ENCODE measurements around the gene MATCAP1. TPM values are rescaled to one million over a fixed set of nuclear protein-coding genes. Genes with fewer than 3 reads are reported as not detected.
A peak's percentile ranks its signal among the peaks of the same experiment; 100 is the strongest.

The MATCAP1 gene
- polyA plus RNA-seq, 1 of the 3 experiments (the other 2 are of a cell fraction): 68.5 TPM

- no peaks in the 10 kb centered on the region for H3K9me3 ChIP-seq
- H3F3A ChIP-seq (replicated peaks; ENCODE audit: insufficient read depth): peaks cover 8% of the 10 kb centered on the region
- no peaks in the 10 kb centered on the region for H4K20me1 ChIP-seq (ENCODE audit: insufficient read depth)
- CTCF ChIA-PET: interaction anchor here (0.7 to 1.3 kb wide), 2 partner anchors 28 to 49 kb away, joined by 3 read pairs; no protein-coding TSS in a partner anchor
- H3K9ac ChIP-seq: no peak overlapping the region
- no peak overlapping the region for H2AFZ ChIP-seq (ENCODE audit: low read depth)
- H3K27me3 ChIP-seq (ENCODE audit: insufficient read depth): no peaks in the 10 kb centered on the region
- no peak overlapping the region for H3K4me2 ChIP-seq
- no peaks in the 10 kb centered on the region for H3K79me2 ChIP-seq (ENCODE audit: insufficient read depth)
- peaks cover 0 to 8% of the 10 kb centered on the region in 2 experiments; a peak in 1 of 4 replicates for H3K4me1 ChIP-seq (ENCODE audit: control insufficient read depth in 1 of 2, insufficient read depth in 2 of 2, low read depth in 1 of 2, low read length in 1 of 2)
- H3K4me3 ChIP-seq (ENCODE audit: low read depth in 2 of 2, low read length in 1 of 2): no peak overlapping the region
- H3K9me2 ChIP-seq: no peaks in the 10 kb centered on the region
- POLR2A ChIA-PET: no interaction called here
- WGBS (ENCODE audit: low lambda C conversion rate): 93% methylated on average over 7 of the region's 11 CpGs
- peaks cover 13 to 48% of the 10 kb centered on the region in 2 experiments for H3K36me3 ChIP-seq (replicated peaks in 1 of 2; ENCODE audit: control insufficient read depth in 1 of 2, insufficient read depth in 2 of 2, low read length in 1 of 2)
- DNase-seq: no peak
- no peak for TF ChIP-seq SIN3A (IDR thresholded peaks at IDR 0.05; ENCODE audit: borderline replicate concordance, low read depth, low read length)
- H3K27ac ChIP-seq (ENCODE audit: low read depth in 2 of 2, low read length in 1 of 2): no peak overlapping the region; a peak in 1 of 4 replicates
These were observed 35.0 kb downstream of the MATCAP1 start for GRCh38 chr16:67148656-67149275.

GRCh38 chr16:67148221-67148620 is 35.5 kb downstream of the MATCAP1 start:
- Histone ChIP-seq H3K27me3 (ENCODE audit: insufficient read depth) (no peaks in the 10 kb centered on the region), H3F3A (replicated peaks; ENCODE audit: insufficient read depth) (peaks cover 8% of the 10 kb centered on the region), H3K4me1 (ENCODE audit: control insufficient read depth in 1 of 2, insufficient read depth in 2 of 2, low read depth in 1 of 2, low read length in 1 of 2) (peaks cover 0 to 8% of the 10 kb centered on the region in 2 experiments; a peak in 1 of 4 replicates), H3K9ac (no peak overlapping the region), H3K27ac (ENCODE audit: low read depth in 2 of 2, low read length in 1 of 2) (no peak overlapping the region), H2AFZ (ENCODE audit: low read depth) (no peak overlapping the region), H3K36me3 (replicated peaks in 1 of 2; ENCODE audit: control insufficient read depth in 1 of 2, insufficient read depth in 2 of 2, low read length in 1 of 2) (peaks cover 13 to 52% of the 10 kb centered on the region in 2 experiments), H3K79me2 (ENCODE audit: insufficient read depth) (no peaks in the 10 kb centered on the region), H3K4me3 (ENCODE audit: low read depth in 2 of 2, low read length in 1 of 2) (no peak overlapping the region), H3K4me2 (no peak overlapping the region), H4K20me1 (ENCODE audit: insufficient read depth) (no peaks in the 10 kb centered on the region), H3K9me2 (no peaks in the 10 kb centered on the region), H3K9me3 (no peaks in the 10 kb centered on the region)
- no peak for TF ChIP-seq TEAD4 (IDR thresholded peaks at IDR 0.05; ENCODE audit: borderline replicate concordance, insufficient read depth)
- no peak for TF ChIP-seq EP300 (IDR thresholded peaks at IDR 0.05; ENCODE audit: borderline replicate concordance in 1 of 2, low read depth in 1 of 2, low read length in 1 of 2)
- no peak for TF ChIP-seq FOXJ3 (CRISPR knock-in tag; IDR thresholded peaks at IDR 0.05)
- no peak for DNase-seq
- 100% methylated on average over 2 of the region's 2 CpGs for WGBS (ENCODE audit: low lambda C conversion rate)
- ChIA-PET POLR2A (no interaction called here), CTCF (interaction anchor here (1.1 kb wide), 1 partner anchor 194 kb away, joined by 3 read pairs; no protein-coding TSS in a partner anchor)

GRCh38 chr16:67147437-67148140 is 36.2 kb downstream of the MATCAP1 start:
- Histone ChIP-seq H3K9me2 (no peaks in the 10 kb centered on the region), H3K9ac (no peak overlapping the region), H3K36me3 (replicated peaks in 1 of 2; ENCODE audit: control insufficient read depth in 1 of 2, insufficient read depth in 2 of 2, low read length in 1 of 2) (peaks cover 13 to 58% of the 10 kb centered on the region in 2 experiments), H3K79me2 (ENCODE audit: insufficient read depth) (no peaks in the 10 kb centered on the region), H2AFZ (ENCODE audit: low read depth) (no peak overlapping the region), H3K27ac (ENCODE audit: low read depth in 2 of 2, low read length in 1 of 2) (peak overlapping the region in 1 of 2 experiments; percentile 28; a peak in 1 of 4 replicates), H3K9me3 (no peaks in the 10 kb centered on the region), H4K20me1 (ENCODE audit: insufficient read depth) (no peaks in the 10 kb centered on the region), H3K4me3 (ENCODE audit: low read depth in 2 of 2, low read length in 1 of 2) (no peak overlapping the region), H3F3A (replicated peaks; ENCODE audit: insufficient read depth) (peaks cover 8% of the 10 kb centered on the region), H3K4me1 (ENCODE audit: control insufficient read depth in 1 of 2, insufficient read depth in 2 of 2, low read depth in 1 of 2, low read length in 1 of 2) (peaks cover 0 to 8% of the 10 kb centered on the region in 2 experiments; a peak in 1 of 4 replicates), H3K4me2 (no peak overlapping the region), H3K27me3 (ENCODE audit: insufficient read depth) (no peaks in the 10 kb centered on the region)
- ChIA-PET POLR2A (no interaction called here), CTCF (interaction anchor here (1.1 kb wide), 2 partner anchors 130 to 194 kb away, joined by 3 read pairs; no protein-coding TSS in a partner anchor)
- TF ChIP-seq CTCF (IDR thresholded peaks at IDR 0.05): no peak
- TF ChIP-seq FOXJ3 (CRISPR knock-in tag; IDR thresholded peaks at IDR 0.05): no peak
- TF ChIP-seq TEAD4 (IDR thresholded peaks at IDR 0.05; ENCODE audit: borderline replicate concordance, insufficient read depth): no peak
- TF ChIP-seq RAD21 (IDR thresholded peaks at IDR 0.05; ENCODE audit: low read length): no peak
- no peak for TF ChIP-seq FOSL2 (IDR thresholded peaks at IDR 0.05; ENCODE audit: borderline replicate concordance, low read depth)
- no peak for TF ChIP-seq IRF3 (IDR thresholded peaks at IDR 0.05; ENCODE audit: low read depth, low read length)
- DNase-seq: no peak
- WGBS (ENCODE audit: low lambda C conversion rate): 100% methylated on average over 2 of the region's 4 CpGs

All from SK-N-SH (cell line).